HepG2 (cell line): ENCODE results near the gene OS9. TPM values are rescaled to one million over a fixed set of nuclear protein-coding genes. Genes with fewer than 3 reads are reported as not detected.

Experiments
- ATF1 ChIP-seq: IDR thresholded peaks from 2 replicates; pipeline ENCODE4 v1.6.1; 2016; ENCODE audit warnings: mild to moderate bottlenecking, control low read depth
- ATF7-NPFF ChIP-seq: sonication (generic); formaldehyde crosslinking; IDR thresholded peaks from 2 replicates; pipeline ENCODE4 v1.8.1; 2023; ENCODE audit warnings: mild to moderate bottlenecking, low read depth, missing genetic modification reagents, moderate library complexity
- JUNB ChIP-seq: sonication (generic); formaldehyde crosslinking; IDR thresholded peaks from 2 replicates; pipeline ENCODE4 v1.8.0; 2022; ENCODE audit warnings: missing genetic modification reagents, mild to moderate bottlenecking, borderline replicate concordance
- MAFF ChIP-seq: IDR thresholded peaks from 2 replicates; pipeline ENCODE4 v1.6.1; 2011; ENCODE audit warnings: low read depth, low read length, improper control_type of control experiment
- PHF5A ChIP-seq: IDR thresholded peaks from one replicate; pipeline ENCODE4 v1.6.1; 2018; ENCODE audit warnings: low read depth, missing genetic modification reagents; ENCODE audit not compliant: unreplicated experiment
- ZBTB3 ChIP-seq: sonication (generic); formaldehyde crosslinking; IDR thresholded peaks from 2 replicates; pipeline ENCODE4 v1.4.0; 2020; ENCODE audit warnings: low read depth, mild to moderate bottlenecking, moderate library complexity, missing genetic modification reagents, borderline replicate concordance
- ZBTB8A ChIP-seq: sonication (generic); formaldehyde crosslinking; IDR thresholded peaks from 2 replicates; pipeline ENCODE4 v1.4.0; 2020; ENCODE audit warnings: mild to moderate bottlenecking, low read depth, missing genetic modification reagents, borderline replicate concordance
- ZNF136 ChIP-seq: sonication (generic); formaldehyde crosslinking; IDR thresholded peaks from 2 replicates; pipeline ENCODE4 v1.8.1; 2022; ENCODE audit warnings: low read depth, mild to moderate bottlenecking, moderate library complexity, missing genetic modification reagents
- ZNF263 ChIP-seq: sonication (generic); formaldehyde crosslinking; IDR thresholded peaks from 2 replicates; pipeline ENCODE4 v1.4.0; 2020; ENCODE audit warnings: missing genetic modification reagents
- ZNF850 ChIP-seq: sonication (generic); formaldehyde crosslinking; conservative IDR thresholded peaks from 2 replicates; pipeline ENCODE4 v1.9.0; 2021; ENCODE audit warnings: mild to moderate bottlenecking, missing genetic modification reagents
- polyA plus RNA-seq, 8 experiments: library from polyadenylated mRNA; depleted of rRNA in 3 of 8; stranded (reverse) in 7 of 8; unstranded in 1 of 8; fragments of >200 nt; fragmentation: Illumina TruSeq in 4 of 8; extraction: Trizol in 4 of 8; gene quantifications; 2 replicates each; pipeline versions ENCODE4 v1.2.1 to v1.2.3, GENCODE V29; 2011 to 2016; ENCODE audit warnings: low read depth in 4 of 8, missing spikeins in 1 of 8, mixed read lengths in 1 of 8; ENCODE audit not compliant: insufficient read depth in 1 of 8
- total RNA-seq, 5 experiments: library from RNA; depleted of rRNA; stranded (reverse); fragments of >200 nt; fragmentation: Illumina TruSeq; extraction: Trizol; gene quantifications; 2 replicates each; pipeline ENCODE4 v1.2.3, GENCODE V29; 2016; ENCODE audit warnings: low read depth in 1 of 5
- TF ChIP-seq, protein P1 (sequence below): sonication (generic); formaldehyde crosslinking; IDR thresholded peaks from 2 replicates; pipeline ENCODE4 v1.8.1; 2023; ENCODE audit warnings: missing genetic modification reagents, inconsistent platforms, borderline replicate concordance
- TF ChIP-seq, protein P2 (sequence below): fragments of 450-650 bp; IDR thresholded peaks from 2 replicates; pipeline ENCODE4 v1.6.1; 2017
- TF ChIP-seq, protein P3 (sequence below): sonication (generic); formaldehyde crosslinking; IDR thresholded peaks from 2 replicates; pipeline ENCODE4 v1.4.0; 2020; ENCODE audit warnings: missing genetic modification reagents
- TF ChIP-seq, protein P4 (sequence below): IDR thresholded peaks from 2 replicates; pipeline ENCODE4 v1.6.1; 2016
- TF ChIP-seq, protein P5 (sequence below), 2 experiments: fragments of 450-650 bp in 1 of 2; sonication (generic) in 1 of 2; formaldehyde crosslinking in 1 of 2; IDR thresholded peaks; 2 replicates each; pipeline versions ENCODE4 v1.6.1 to v1.8.0; 2016 to 2022; ENCODE audit warnings: antibody characterized with exemption in 1 of 2, mild to moderate bottlenecking in 1 of 2, missing genetic modification reagents in 1 of 2

Gene OS9
- total and polyA plus RNA-seq, 2 of the 13 experiments (the other 11 are each of a cell fraction or from before 2014, with no cell fraction given), result 156 to 206 TPM

DNA sequence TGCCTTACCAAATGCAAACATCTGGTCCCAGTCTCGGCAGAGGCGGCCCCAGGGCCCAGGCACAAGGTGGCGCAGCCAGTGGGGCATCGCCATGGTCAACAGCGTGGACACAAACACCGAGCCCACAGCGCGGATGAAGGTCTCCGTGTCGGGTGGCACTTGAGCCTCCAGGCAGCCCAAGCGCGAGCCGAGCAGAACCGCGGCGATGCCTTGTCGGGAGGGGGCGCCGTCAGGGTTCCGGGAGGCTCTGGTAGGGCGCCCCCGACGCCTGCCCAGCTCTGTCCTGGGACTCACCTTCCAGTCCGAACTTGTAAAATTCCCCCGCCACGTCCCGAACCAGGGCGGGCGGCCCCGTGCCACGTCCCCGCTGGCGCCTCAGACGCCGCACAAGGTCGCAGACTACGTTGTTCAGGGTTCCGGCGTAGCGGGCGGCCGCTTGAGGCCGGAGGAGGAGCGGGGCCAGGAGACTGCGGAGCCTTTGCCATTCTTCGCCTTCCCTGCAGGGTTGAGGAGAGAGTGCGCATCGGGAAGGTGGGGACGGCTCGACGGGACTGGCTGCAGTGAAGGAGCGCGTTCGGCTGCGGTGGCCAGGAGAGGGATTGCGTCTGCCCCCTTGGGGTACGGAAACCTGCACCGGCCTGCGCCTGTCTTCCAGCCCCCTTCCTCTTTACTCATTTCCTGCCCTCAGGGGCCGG is 71.2 kb downstream of the OS9 start (continued):
- TF ChIP-seq, protein P1, sequence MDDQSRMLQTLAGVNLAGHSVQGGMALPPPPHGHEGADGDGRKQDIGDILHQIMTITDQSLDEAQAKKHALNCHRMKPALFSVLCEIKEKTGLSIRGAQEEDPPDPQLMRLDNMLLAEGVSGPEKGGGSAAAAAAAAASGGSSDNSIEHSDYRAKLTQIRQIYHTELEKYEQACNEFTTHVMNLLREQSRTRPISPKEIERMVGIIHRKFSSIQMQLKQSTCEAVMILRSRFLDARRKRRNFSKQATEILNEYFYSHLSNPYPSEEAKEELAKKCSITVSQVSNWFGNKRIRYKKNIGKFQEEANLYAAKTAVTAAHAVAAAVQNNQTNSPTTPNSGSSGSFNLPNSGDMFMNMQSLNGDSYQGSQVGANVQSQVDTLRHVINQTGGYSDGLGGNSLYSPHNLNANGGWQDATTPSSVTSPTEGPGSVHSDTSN (CRISPR knock-in tag), result no peak
- no peak for TF ChIP-seq ZBTB8A (CRISPR knock-in tag)
- TF ChIP-seq ZNF136 (CRISPR knock-in tag), result no peak
- TF ChIP-seq, protein P2, sequence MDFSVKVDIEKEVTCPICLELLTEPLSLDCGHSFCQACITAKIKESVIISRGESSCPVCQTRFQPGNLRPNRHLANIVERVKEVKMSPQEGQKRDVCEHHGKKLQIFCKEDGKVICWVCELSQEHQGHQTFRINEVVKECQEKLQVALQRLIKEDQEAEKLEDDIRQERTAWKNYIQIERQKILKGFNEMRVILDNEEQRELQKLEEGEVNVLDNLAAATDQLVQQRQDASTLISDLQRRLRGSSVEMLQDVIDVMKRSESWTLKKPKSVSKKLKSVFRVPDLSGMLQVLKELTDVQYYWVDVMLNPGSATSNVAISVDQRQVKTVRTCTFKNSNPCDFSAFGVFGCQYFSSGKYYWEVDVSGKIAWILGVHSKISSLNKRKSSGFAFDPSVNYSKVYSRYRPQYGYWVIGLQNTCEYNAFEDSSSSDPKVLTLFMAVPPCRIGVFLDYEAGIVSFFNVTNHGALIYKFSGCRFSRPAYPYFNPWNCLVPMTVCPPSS, result no peak
- TF ChIP-seq JUNB (CRISPR knock-in tag), result no peak
- TF ChIP-seq, protein P3, sequence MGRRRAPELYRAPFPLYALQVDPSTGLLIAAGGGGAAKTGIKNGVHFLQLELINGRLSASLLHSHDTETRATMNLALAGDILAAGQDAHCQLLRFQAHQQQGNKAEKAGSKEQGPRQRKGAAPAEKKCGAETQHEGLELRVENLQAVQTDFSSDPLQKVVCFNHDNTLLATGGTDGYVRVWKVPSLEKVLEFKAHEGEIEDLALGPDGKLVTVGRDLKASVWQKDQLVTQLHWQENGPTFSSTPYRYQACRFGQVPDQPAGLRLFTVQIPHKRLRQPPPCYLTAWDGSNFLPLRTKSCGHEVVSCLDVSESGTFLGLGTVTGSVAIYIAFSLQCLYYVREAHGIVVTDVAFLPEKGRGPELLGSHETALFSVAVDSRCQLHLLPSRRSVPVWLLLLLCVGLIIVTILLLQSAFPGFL (CRISPR knock-in tag), result no peak
- TF ChIP-seq ATF1 (CRISPR knock-in tag), result no peak
- no peak for TF ChIP-seq MAFF
- TF ChIP-seq ATF7-NPFF (CRISPR knock-in tag), result peak; percentile 36; the same call in 1 of the 2 replicates
- TF ChIP-seq, protein P4, sequence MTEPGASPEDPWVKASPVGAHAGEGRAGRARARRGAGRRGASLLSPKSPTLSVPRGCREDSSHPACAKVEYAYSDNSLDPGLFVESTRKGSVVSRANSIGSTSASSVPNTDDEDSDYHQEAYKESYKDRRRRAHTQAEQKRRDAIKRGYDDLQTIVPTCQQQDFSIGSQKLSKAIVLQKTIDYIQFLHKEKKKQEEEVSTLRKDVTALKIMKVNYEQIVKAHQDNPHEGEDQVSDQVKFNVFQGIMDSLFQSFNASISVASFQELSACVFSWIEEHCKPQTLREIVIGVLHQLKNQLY (CRISPR knock-in tag), result no peak
- TF ChIP-seq ZBTB3 (CRISPR knock-in tag), result no peak
- no peak for TF ChIP-seq PHF5A (CRISPR knock-in tag)
- TF ChIP-seq, protein P5, sequence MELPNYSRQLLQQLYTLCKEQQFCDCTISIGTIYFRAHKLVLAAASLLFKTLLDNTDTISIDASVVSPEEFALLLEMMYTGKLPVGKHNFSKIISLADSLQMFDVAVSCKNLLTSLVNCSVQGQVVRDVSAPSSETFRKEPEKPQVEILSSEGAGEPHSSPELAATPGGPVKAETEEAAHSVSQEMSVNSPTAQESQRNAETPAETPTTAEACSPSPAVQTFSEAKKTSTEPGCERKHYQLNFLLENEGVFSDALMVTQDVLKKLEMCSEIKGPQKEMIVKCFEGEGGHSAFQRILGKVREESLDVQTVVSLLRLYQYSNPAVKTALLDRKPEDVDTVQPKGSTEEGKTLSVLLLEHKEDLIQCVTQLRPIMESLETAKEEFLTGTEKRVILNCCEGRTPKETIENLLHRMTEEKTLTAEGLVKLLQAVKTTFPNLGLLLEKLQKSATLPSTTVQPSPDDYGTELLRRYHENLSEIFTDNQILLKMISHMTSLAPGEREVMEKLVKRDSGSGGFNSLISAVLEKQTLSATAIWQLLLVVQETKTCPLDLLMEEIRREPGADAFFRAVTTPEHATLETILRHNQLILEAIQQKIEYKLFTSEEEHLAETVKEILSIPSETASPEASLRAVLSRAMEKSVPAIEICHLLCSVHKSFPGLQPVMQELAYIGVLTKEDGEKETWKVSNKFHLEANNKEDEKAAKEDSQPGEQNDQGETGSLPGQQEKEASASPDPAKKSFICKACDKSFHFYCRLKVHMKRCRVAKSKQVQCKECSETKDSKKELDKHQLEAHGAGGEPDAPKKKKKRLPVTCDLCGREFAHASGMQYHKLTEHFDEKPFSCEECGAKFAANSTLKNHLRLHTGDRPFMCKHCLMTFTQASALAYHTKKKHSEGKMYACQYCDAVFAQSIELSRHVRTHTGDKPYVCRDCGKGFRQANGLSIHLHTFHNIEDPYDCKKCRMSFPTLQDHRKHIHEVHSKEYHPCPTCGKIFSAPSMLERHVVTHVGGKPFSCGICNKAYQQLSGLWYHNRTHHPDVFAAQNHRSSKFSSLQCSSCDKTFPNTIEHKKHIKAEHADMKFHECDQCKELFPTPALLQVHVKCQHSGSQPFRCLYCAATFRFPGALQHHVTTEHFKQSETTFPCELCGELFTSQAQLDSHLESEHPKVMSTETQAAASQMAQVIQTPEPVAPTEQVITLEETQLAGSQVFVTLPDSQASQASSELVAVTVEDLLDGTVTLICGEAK (IDR thresholded peaks at IDR 0.05), result no peak
- TF ChIP-seq, protein P5 (CRISPR knock-in tag; IDR thresholded peaks at IDR 0.05), result no peak
- TF ChIP-seq ZNF850 (CRISPR knock-in tag), result no peak
- no peak; the same call in 1 of the 2 replicates for TF ChIP-seq ZNF263 (CRISPR knock-in tag)
